HepG2 (cell line): Measurements from ENCODE around the gene ZNF846. TPM values are rescaled to one million over a fixed set of nuclear protein-coding genes. Genes with fewer than 3 reads are reported as not detected.
A peak's percentile ranks its signal among the peaks of the same experiment; 100 is the strongest.

Experiments
- ARID5B ChIP-seq: IDR thresholded peaks from 2 replicates; pipeline ENCODE4 v1.4.0; 2020; ENCODE audit warnings: mild to moderate bottlenecking, missing genetic modification reagents
- CHD2 ChIP-seq: IDR thresholded peaks from 2 replicates; pipeline ENCODE4 v1.6.1; 2011; ENCODE audit warnings: low read depth, low read length, improper control_type of control experiment
- FOXJ3 ChIP-seq: sonication (generic); formaldehyde crosslinking; IDR thresholded peaks from 2 replicates; pipeline ENCODE4 v1.4.0; 2020; ENCODE audit warnings: missing genetic modification reagents, mild to moderate bottlenecking, borderline replicate concordance
- JUN ChIP-seq: sonication (generic); formaldehyde crosslinking; IDR thresholded peaks from 2 replicates; pipeline ENCODE4 v1.4.0; 2020; ENCODE audit warnings: mild to moderate bottlenecking, missing genetic modification reagents
- KLF9 ChIP-seq: IDR thresholded peaks from 2 replicates; pipeline ENCODE4 v1.6.1; 2016; ENCODE audit warnings: low read depth
- NRL ChIP-seq: sonication (generic); formaldehyde crosslinking; IDR thresholded peaks from 2 replicates; pipeline ENCODE4 v1.5.0; 2020; ENCODE audit warnings: missing genetic modification reagents, mild to moderate bottlenecking, moderate library complexity, borderline replicate concordance
- ZNF451 ChIP-seq: sonication (generic); formaldehyde crosslinking; IDR thresholded peaks from 2 replicates; pipeline ENCODE4 v1.5.0; 2020; ENCODE audit warnings: mild to moderate bottlenecking, missing genetic modification reagents
- polyA plus RNA-seq, 8 experiments: library from polyadenylated mRNA; depleted of rRNA in 3 of 8; stranded (reverse) in 7 of 8; unstranded in 1 of 8; fragments of >200 nt; fragmentation: Illumina TruSeq in 4 of 8; extraction: Trizol in 4 of 8; gene quantifications; 2 replicates each; pipeline versions ENCODE4 v1.2.1 to v1.2.3, GENCODE V29; 2011 to 2016; ENCODE audit warnings: low read depth in 4 of 8, missing spikeins in 1 of 8, mixed read lengths in 1 of 8; ENCODE audit not compliant: insufficient read depth in 1 of 8
- total RNA-seq, 5 experiments: library from RNA; depleted of rRNA; stranded (reverse); fragments of >200 nt; fragmentation: Illumina TruSeq; extraction: Trizol; gene quantifications; 2 replicates each; pipeline ENCODE4 v1.2.3, GENCODE V29; 2016; ENCODE audit warnings: low read depth in 1 of 5
- TF ChIP-seq, protein P1 (sequence below): IDR thresholded peaks from 2 replicates; pipeline ENCODE4 v1.6.1; 2016; ENCODE audit warnings: low read depth
- TF ChIP-seq, protein P2 (sequence below): sonication (generic); formaldehyde crosslinking; IDR thresholded peaks from 2 replicates; pipeline ENCODE4 v1.5.1; 2020; ENCODE audit warnings: mild to moderate bottlenecking, moderate library complexity, missing genetic modification reagents
- TF ChIP-seq, protein P3 (sequence below), 2 experiments: fragments of 450-650 bp in 1 of 2; sonication (generic) in 1 of 2; formaldehyde crosslinking in 1 of 2; IDR thresholded peaks; 2 replicates each; pipeline versions ENCODE4 v1.6.1 to v1.8.0; 2016 to 2022; ENCODE audit warnings: antibody characterized with exemption in 1 of 2, mild to moderate bottlenecking in 1 of 2, missing genetic modification reagents in 1 of 2

ZNF846 gene
- total and polyA plus RNA-seq, 2 of the 13 experiments (the other 11 are each of a cell fraction or from before 2014, with no cell fraction given), result 4.8 to 5.4 TPM

- peak; percentile 9; the same call in 1 of the 2 replicates for TF ChIP-seq KLF9 (CRISPR knock-in tag)
- TF ChIP-seq ZNF451 (CRISPR knock-in tag), result 0 out of 2 replicates have a peak, but pooled peaks have one; percentile 51
- TF ChIP-seq CHD2, result no peak
- 0 out of 2 replicates have a peak, but pooled peaks have one; percentile 59 for TF ChIP-seq ARID5B (CRISPR knock-in tag)
- TF ChIP-seq NRL (CRISPR knock-in tag), result peak; percentile 44; the same call in 1 of the 2 replicates
- TF ChIP-seq JUN (CRISPR knock-in tag), result no peak
- TF ChIP-seq, protein P1, sequence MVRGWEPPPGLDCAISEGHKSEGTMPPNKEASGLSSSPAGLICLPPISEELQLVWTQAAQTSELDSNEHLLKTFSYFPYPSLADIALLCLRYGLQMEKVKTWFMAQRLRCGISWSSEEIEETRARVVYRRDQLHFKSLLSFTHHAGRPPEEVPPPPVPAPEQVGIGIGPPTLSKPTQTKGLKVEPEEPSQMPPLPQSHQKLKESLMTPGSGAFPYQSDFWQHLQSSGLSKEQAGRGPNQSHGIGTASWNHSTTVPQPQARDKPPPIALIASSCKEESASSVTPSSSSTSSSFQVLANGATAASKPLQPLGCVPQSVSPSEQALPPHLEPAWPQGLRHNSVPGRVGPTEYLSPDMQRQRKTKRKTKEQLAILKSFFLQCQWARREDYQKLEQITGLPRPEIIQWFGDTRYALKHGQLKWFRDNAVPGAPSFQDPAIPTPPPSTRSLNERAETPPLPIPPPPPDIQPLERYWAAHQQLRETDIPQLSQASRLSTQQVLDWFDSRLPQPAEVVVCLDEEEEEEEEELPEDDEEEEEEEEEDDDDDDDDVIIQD (CRISPR knock-in tag), result peak; percentile 63
- TF ChIP-seq, protein P2, sequence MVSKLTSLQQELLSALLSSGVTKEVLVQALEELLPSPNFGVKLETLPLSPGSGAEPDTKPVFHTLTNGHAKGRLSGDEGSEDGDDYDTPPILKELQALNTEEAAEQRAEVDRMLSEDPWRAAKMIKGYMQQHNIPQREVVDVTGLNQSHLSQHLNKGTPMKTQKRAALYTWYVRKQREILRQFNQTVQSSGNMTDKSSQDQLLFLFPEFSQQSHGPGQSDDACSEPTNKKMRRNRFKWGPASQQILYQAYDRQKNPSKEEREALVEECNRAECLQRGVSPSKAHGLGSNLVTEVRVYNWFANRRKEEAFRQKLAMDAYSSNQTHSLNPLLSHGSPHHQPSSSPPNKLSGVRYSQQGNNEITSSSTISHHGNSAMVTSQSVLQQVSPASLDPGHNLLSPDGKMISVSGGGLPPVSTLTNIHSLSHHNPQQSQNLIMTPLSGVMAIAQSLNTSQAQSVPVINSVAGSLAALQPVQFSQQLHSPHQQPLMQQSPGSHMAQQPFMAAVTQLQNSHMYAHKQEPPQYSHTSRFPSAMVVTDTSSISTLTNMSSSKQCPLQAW (CRISPR knock-in tag), result peak; percentile 71
- TF ChIP-seq FOXJ3 (CRISPR knock-in tag), result 0 out of 2 replicates have a peak, but pooled peaks have one; percentile 17
- TF ChIP-seq, protein P3, sequence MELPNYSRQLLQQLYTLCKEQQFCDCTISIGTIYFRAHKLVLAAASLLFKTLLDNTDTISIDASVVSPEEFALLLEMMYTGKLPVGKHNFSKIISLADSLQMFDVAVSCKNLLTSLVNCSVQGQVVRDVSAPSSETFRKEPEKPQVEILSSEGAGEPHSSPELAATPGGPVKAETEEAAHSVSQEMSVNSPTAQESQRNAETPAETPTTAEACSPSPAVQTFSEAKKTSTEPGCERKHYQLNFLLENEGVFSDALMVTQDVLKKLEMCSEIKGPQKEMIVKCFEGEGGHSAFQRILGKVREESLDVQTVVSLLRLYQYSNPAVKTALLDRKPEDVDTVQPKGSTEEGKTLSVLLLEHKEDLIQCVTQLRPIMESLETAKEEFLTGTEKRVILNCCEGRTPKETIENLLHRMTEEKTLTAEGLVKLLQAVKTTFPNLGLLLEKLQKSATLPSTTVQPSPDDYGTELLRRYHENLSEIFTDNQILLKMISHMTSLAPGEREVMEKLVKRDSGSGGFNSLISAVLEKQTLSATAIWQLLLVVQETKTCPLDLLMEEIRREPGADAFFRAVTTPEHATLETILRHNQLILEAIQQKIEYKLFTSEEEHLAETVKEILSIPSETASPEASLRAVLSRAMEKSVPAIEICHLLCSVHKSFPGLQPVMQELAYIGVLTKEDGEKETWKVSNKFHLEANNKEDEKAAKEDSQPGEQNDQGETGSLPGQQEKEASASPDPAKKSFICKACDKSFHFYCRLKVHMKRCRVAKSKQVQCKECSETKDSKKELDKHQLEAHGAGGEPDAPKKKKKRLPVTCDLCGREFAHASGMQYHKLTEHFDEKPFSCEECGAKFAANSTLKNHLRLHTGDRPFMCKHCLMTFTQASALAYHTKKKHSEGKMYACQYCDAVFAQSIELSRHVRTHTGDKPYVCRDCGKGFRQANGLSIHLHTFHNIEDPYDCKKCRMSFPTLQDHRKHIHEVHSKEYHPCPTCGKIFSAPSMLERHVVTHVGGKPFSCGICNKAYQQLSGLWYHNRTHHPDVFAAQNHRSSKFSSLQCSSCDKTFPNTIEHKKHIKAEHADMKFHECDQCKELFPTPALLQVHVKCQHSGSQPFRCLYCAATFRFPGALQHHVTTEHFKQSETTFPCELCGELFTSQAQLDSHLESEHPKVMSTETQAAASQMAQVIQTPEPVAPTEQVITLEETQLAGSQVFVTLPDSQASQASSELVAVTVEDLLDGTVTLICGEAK (IDR thresholded peaks at IDR 0.05), result peak; percentile 96
- TF ChIP-seq, protein P3 (CRISPR knock-in tag; IDR thresholded peaks at IDR 0.05), result peak; percentile 85
Measured at GRCh38 chr19:9768175-9769112, at the start of gene ZNF846 (continued).
